Vagina (tissue), 2 donors: ENCODE results near the gene DOLK. TPM values are rescaled to one million over a fixed set of nuclear protein-coding genes. Genes with fewer than 3 reads are reported as not detected.
A peak's percentile ranks its signal among the peaks of the same experiment; 100 is the strongest.

Source experiments
- DNase-seq, 2 donors: peaks; one replicate each; pipeline ENCODE4 v3.0.0-alpha.2; 2017; ENCODE audit errors: extremely low spot score in 2 of 2
- H3K27ac ChIP-seq: fragments of 200-600 bp; sonication (generic); one replicate; pipeline ENCODE4 v1.5.1; 2019
- H3K27me3 ChIP-seq: fragments of 200-600 bp; sonication (generic); one replicate; pipeline ENCODE4 v1.5.1; 2019
- H3K36me3 ChIP-seq, 2 donors: fragments of 200-600 bp; sonication (generic); one replicate each; pipeline ENCODE4 v1.5.1; 2017 to 2019
- H3K4me1 ChIP-seq: fragments of 200-600 bp; sonication (generic); one replicate; pipeline ENCODE4 v1.5.1; 2019
- H3K4me3 ChIP-seq, 2 donors: fragments of 200-600 bp; sonication (generic); 1 replicate in 1 of 2; 2 replicates in 1 of 2; pipeline ENCODE4 v1.5.1; 2016 to 2019
- H3K9me3 ChIP-seq: fragments of 200-600 bp; sonication (generic); one replicate; pipeline ENCODE4 v1.5.1; 2019
- POLR2A ChIP-seq, 2 donors: fragments of 450-650 bp; IDR thresholded peaks; one replicate each; pipeline ENCODE4 v1.6.1; 2017; ENCODE audit warnings: antibody characterized with exemption in 2 of 2, mild to moderate bottlenecking in 2 of 2, moderate library complexity in 2 of 2
- POLR2AphosphoS5 ChIP-seq, 2 donors: sonication (generic); formaldehyde crosslinking; IDR thresholded peaks; one replicate each; pipeline ENCODE4 v1.9.0; 2017; ENCODE audit warnings: antibody characterized with exemption in 2 of 2, mild to moderate bottlenecking in 2 of 2, low read depth in 1 of 2; ENCODE audit not compliant: insufficient read depth in 1 of 2
- intact Hi-C: fragments of 100-400 bp; cut with DNase I; formaldehyde crosslinking; loops from one replicate; pipeline ENCODE4 v1.15.1; 2023
- total RNA-seq: library from RNA; depleted of rRNA; stranded (reverse); fragments of >200 nt; gene quantifications from one replicate; pipeline ENCODE4 v1.2.3, GENCODE V29; 2016
- TF ChIP-seq, protein P1 (sequence below), 3 experiments: fragments of 450-650 bp in 2 of 3; fragments of 200-600 bp in 1 of 3; sonication (generic) in 1 of 3; IDR thresholded peaks; one replicate each; pipeline ENCODE4 v1.5.1; 2017 to 2019; ENCODE audit warnings: antibody characterized with exemption in 3 of 3, mild to moderate bottlenecking in 2 of 3, moderate library complexity in 2 of 3

DOLK gene
- total RNA-seq, 1 donor from 2014 or later, result 8.1 TPM

DNA sequence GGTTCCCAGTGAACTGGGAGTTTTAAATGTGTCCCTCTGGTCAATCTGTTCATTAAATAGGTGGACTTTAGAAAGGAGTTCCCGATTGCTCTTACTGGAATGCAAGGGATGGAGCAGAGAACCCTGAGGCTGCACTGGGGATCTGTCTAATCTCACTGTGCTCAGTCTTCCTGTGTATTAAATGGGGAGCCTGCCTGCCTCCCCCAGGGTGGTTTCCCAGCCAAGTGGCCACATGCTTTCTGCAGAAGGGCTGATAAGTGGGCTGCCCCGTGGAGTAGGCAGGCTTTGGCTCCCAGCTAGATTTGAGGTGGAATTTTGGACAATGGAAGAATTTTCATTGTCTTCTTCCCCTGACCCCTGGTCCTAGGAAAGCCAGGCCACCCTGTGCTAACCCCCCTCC lies 40.7 kb downstream of the DOLK start:
- DNase-seq, result no peak
- Histone ChIP-seq H3K4me1 (peaks cover 61% of the 10 kb centered on the region), H3K9me3 (no peaks in the 10 kb centered on the region), H3K36me3 (peaks cover 0 to 29% of the 10 kb centered on the region in 2 donors), H3K4me3 (no peak overlapping the region), H3K27ac (peak overlapping the region; percentile 39), H3K27me3 (no peaks in the 10 kb centered on the region)
- intact Hi-C loops, result no loop called here
- TF ChIP-seq POLR2AphosphoS5 (IDR thresholded peaks at IDR 0.05; ENCODE audit: insufficient read depth in 1 of 2, low read depth in 1 of 2) (no peak), POLR2A (IDR thresholded peaks at IDR 0.05) (no peak)
- TF ChIP-seq, protein P1, sequence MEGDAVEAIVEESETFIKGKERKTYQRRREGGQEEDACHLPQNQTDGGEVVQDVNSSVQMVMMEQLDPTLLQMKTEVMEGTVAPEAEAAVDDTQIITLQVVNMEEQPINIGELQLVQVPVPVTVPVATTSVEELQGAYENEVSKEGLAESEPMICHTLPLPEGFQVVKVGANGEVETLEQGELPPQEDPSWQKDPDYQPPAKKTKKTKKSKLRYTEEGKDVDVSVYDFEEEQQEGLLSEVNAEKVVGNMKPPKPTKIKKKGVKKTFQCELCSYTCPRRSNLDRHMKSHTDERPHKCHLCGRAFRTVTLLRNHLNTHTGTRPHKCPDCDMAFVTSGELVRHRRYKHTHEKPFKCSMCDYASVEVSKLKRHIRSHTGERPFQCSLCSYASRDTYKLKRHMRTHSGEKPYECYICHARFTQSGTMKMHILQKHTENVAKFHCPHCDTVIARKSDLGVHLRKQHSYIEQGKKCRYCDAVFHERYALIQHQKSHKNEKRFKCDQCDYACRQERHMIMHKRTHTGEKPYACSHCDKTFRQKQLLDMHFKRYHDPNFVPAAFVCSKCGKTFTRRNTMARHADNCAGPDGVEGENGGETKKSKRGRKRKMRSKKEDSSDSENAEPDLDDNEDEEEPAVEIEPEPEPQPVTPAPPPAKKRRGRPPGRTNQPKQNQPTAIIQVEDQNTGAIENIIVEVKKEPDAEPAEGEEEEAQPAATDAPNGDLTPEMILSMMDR (IDR thresholded peaks at IDR 0.05), result no peak

- TF ChIP-seq POLR2A (IDR thresholded peaks at IDR 0.05) (no peak), POLR2AphosphoS5 (IDR thresholded peaks at IDR 0.05; ENCODE audit: insufficient read depth in 1 of 2, low read depth in 1 of 2) (no peak)
- TF ChIP-seq, protein P1 (IDR thresholded peaks at IDR 0.05), result no peak
- intact Hi-C loops, result no loop called here
- no peak overlapping the region for H3K27ac ChIP-seq
- H3K36me3 ChIP-seq, result peaks cover 0 to 29% of the 10 kb centered on the region in 2 donors
- no peak overlapping the region for H3K4me3 ChIP-seq
- peaks cover 57% of the 10 kb centered on the region for H3K4me1 ChIP-seq
- H3K9me3 ChIP-seq, result no peaks in the 10 kb centered on the region
- DNase-seq, result no peak
- no peaks in the 10 kb centered on the region for H3K27me3 ChIP-seq
Measured at GRCh38 chr9:128905964-128906363, 41.4 kb downstream of the DOLK start.

- Histone ChIP-seq H3K4me1 (peaks cover 57% of the 10 kb centered on the region), H3K27me3 (no peaks in the 10 kb centered on the region), H3K36me3 (peaks cover 0 to 26% of the 10 kb centered on the region in 2 donors), H3K4me3 (no peak overlapping the region), H3K9me3 (no peaks in the 10 kb centered on the region), H3K27ac (peak overlapping the region; percentile 94)
- TF ChIP-seq POLR2AphosphoS5 (IDR thresholded peaks at IDR 0.05; ENCODE audit: insufficient read depth in 1 of 2, low read depth in 1 of 2), result no peak
- no peak for TF ChIP-seq POLR2A (IDR thresholded peaks at IDR 0.05)
- TF ChIP-seq, protein P1 (IDR thresholded peaks at IDR 0.05), result no peak
- DNase-seq, result no peak
- intact Hi-C loops, result no loop called here
Measured at GRCh38 chr9:128903871-128904620, 43.4 kb downstream of the DOLK start.

- no peak for DNase-seq
- Histone ChIP-seq H3K27me3 (no peaks in the 10 kb centered on the region), H3K36me3 (peaks cover 0 to 18% of the 10 kb centered on the region in 2 donors), H3K9me3 (no peaks in the 10 kb centered on the region), H3K27ac (peak overlapping the region; percentile 94), H3K4me1 (peaks cover 66% of the 10 kb centered on the region), H3K4me3 (no peak overlapping the region)
- intact Hi-C loops, result no loop called here
- TF ChIP-seq, protein P1 (IDR thresholded peaks at IDR 0.05), result no peak
Measured at GRCh38 chr9:128903079-128903461, 44.3 kb downstream of the DOLK start.

DNA sequence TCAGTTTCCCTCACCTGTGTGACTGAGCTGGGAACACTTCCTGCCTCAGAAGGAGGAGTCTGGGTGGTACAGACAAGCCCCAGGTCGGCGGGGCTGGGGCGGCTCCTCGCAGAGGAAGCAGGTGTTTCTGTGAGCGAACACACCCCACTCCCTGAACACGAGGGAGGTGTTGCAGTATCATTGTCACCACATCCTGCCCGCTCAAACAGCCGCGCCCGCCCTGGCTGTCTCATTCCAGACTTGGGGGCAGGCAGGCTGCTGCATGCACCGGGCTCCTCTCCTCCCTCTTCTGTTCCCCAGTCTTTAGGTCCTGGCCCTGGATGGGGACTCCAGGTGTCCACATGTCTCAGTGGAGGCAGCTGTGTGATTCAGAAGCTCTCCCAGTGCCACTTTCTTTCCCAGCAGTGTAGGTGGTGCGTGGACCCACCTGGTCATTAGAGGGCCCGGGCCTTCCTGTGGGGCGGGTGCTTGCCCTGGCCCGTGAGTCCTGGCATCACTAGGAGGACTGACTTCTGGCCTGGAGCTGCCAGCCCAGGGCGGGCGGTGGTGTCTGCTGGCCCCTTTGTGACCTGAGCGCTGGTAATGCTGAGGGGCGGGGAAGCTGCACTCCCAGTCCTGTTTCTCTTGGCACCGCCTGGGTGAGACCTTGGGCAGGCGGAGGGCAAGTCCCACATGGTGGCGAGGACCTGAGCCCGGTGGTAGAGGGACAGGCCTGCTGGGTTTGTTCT lies 44.9 kb downstream of the DOLK start:
- Histone ChIP-seq H3K27ac (peak overlapping the region; percentile 94), H3K36me3 (peaks cover 0 to 14% of the 10 kb centered on the region in 2 donors), H3K27me3 (no peaks in the 10 kb centered on the region), H3K9me3 (no peaks in the 10 kb centered on the region), H3K4me3 (no peak overlapping the region), H3K4me1 (peaks cover 70% of the 10 kb centered on the region)
- intact Hi-C loops, result no loop called here
- DNase-seq, result no peak
- TF ChIP-seq POLR2AphosphoS5 (IDR thresholded peaks at IDR 0.05; ENCODE audit: insufficient read depth in 1 of 2, low read depth in 1 of 2) (peak; percentile 78 to 83), POLR2A (IDR thresholded peaks at IDR 0.05) (no peak)
